ENCODE data around the gene PLEKHH1.

PLEKHH1 gene

DNA sequence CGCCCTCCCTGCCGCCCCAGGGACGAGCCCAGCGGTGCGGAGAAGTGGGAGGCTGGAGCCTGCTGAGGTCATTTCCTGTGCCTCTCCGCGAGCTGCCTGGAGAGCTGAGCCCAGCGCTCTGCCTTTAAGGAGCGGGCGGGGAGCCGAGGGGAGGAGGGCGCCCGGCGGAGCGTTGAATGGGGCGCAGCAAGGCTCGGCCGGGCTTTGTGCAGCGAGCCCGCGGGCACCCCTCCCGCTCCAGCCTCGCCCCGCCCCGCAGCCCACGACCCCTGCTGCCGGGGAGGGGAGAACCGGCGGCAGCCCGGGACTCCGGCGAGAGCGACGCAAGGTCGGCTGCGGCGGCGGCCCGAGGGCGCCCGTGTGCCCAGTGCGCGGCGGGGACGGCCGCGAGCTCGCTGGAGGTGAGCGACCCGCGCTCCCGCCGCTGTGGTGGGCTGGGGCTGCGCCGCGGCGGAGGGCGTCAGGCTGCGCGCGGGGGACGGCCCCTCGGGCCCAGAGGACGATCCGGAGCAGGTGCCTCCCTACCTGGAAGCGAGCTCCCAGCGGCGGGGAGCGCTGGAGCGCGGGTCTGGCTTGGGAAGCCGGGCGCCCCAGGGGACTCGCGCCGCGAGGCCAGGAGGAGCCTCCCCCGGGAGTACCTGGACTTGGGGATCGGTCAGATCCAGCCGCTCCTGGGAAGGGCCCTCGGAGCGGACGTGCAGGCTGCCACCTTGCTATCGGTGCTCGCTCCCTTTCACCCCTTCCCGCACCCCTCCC, at the start of gene PLEKHH1:
Gene PLEKHH1 (plus strand): TSS at position 293 of the 756 bp plus-strand sequence. CDS start 8,578 bp downstream, outside the sequence.
- no peak for DNase-seq (ENCODE audit: low spot score)

- DNase-seq (ENCODE audit: low spot score), result no peak
These were observed 49.4 kb upstream of the PLEKHH1 start for GRCh38 chr14:67483579-67484285.

GRCh38 chr14:67485501-67486095, 47.5 kb upstream of the PLEKHH1 start:
- no peak for DNase-seq (ENCODE audit: low spot score)

DNA sequence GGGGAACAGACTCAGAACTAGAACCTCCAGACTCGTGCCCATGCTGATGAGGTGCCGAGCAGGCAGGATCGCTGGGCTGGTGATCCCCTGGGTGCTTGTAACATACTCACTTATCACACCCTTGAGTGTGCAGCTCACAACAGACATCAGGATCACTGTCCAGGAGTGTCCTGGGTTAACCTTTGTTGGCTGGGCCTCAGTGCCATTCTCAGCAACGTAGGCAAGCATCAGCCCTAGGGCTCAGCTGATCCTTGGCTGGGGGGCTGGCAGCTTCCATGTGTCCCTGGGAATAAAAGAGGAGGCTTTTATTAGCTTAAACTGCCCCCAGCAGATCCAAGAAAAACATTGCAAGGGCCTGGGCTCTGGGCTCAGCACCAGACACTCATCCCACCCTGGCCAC, 46.2 kb upstream of the PLEKHH1 start:
- DNase-seq (ENCODE audit: low spot score), result no peak

DNA sequence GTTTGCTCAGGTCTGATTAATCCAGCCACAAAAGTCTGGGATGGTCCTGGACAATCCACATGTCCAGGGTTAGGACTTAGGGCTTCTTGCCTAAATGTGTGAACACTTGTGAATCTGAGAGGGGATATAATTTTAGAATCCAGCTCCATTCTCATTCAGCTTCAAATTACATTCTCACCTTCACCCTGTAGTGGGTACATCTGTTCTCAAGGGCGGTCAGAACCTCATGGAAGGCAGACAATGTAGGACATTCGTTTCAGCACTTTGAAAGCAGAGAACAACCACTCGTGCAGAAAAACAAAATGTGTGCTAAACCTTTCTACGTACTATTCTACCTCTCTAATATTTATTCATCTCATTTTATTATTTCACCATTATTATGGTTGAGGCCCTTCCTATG, 45.8 kb upstream of the PLEKHH1 start:
- no peak for DNase-seq (ENCODE audit: low spot score)

GRCh38 chr14:67487937-67488893, 44.9 kb upstream of the PLEKHH1 start, which contains the start of gene TMEM229B:
Gene TMEM229B, minus strand, starts transcription at chr14:67488721. Its CDS starts 14,798 bp downstream, at chr14:67473923.
- DNase-seq (ENCODE audit: low spot score), result peak; percentile 83

DNA sequence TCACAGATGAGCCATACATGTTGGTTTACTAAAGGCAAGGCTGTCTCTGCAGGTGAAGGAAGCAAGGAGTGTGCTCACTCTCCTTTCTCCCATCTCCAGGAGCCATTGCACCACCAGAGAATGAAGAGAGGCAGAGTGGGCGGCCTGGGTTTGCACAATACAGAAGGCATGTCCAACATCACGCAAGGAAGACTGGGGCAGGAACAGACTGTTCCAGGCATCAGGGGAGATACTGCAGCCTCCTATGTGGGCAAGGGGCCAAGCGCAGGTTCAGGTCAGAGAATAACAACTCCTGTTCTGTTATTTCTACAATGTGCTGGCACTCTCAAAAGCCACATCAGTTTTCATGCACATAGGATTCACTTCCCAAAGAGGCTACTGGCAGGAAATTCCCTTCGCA, 42.9 kb upstream of the PLEKHH1 start:
- no peak for DNase-seq (ENCODE audit: low spot score)

DNA sequence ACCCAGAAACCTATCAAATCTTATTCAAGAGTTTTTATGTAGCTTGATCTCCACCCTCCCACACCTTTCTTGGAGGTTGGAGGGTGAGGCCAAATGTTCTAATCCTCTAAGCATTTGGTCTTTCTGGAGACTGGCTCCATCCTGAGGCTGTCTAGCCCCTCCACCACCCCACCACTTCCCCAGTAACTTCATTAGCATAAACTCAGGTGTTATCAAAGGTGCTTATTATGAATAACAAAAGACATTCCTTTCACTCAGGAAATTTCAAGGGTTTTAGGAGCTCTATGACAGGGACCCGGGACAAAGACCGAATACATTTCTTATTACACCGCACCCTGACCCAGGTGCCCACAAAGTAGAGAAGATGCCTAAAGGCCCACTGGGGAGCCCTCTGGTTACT, 41.8 kb upstream of the PLEKHH1 start:
- DNase-seq (ENCODE audit: low spot score), result no peak

- no peak for DNase-seq (ENCODE audit: low spot score)
These were observed 41.2 kb upstream of the PLEKHH1 start for GRCh38 chr14:67491741-67492507.

- DNase-seq (ENCODE audit: low spot score), result no peak
These were observed 40.6 kb upstream of the PLEKHH1 start for GRCh38 chr14:67492538-67492937.

- peak; percentile 7 for DNase-seq (ENCODE audit: low spot score)
These were observed 39.9 kb upstream of the PLEKHH1 start for GRCh38 chr14:67493092-67493717.

GRCh38 chr14:67495827-67496226, 37.3 kb upstream of the PLEKHH1 start:
- DNase-seq (ENCODE audit: low spot score), result no peak

- no peak for DNase-seq (ENCODE audit: low spot score)
These were observed 35.9 kb upstream of the PLEKHH1 start for GRCh38 chr14:67497216-67497615.

DNA sequence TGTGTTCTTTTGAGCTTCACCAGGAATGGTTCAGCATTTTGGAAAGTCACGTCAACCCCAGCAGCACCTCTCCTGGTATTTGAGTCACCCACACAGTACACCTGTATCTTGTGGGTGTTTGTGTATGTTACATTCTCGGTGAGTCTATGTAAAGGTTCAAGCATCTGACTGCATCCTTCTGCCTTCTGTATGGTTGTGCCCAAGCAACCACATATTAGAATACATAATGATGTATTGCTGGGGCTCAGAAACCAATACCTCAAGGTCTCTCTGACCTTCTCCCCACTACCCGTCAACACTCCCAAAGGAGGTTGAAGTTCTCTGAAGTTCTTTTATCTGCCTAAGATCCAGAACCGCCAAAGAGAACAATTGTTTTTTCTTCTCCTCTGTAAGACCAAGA, 35.4 kb upstream of the PLEKHH1 start:
- DNase-seq (ENCODE audit: low spot score), result no peak

GRCh38 chr14:67500981-67501380, 32.1 kb upstream of the PLEKHH1 start:
- DNase-seq (ENCODE audit: low spot score), result no peak

GRCh38 chr14:67501670-67502069, 31.4 kb upstream of the PLEKHH1 start:
- DNase-seq (ENCODE audit: low spot score), result no peak

DNA sequence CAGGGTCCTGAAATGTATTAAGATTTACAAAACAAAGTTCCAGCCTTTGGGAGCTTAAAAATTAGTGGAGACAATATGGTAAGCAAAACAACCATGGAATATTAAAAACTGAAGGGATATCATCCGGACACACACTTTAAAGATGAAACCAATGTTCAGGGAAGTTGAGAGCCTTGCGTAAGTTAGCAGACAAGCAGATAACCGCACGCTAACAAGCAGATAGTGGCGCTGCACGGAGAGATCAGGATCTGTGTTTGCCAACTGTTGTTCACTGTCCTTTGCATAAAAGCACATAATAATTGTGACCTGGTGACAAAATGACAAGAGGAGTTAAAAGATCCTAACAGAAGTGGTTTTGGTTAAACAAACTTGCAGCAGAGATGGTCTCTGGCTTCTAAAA, 30.2 kb upstream of the PLEKHH1 start:
- no peak for DNase-seq (ENCODE audit: low spot score)

DNA sequence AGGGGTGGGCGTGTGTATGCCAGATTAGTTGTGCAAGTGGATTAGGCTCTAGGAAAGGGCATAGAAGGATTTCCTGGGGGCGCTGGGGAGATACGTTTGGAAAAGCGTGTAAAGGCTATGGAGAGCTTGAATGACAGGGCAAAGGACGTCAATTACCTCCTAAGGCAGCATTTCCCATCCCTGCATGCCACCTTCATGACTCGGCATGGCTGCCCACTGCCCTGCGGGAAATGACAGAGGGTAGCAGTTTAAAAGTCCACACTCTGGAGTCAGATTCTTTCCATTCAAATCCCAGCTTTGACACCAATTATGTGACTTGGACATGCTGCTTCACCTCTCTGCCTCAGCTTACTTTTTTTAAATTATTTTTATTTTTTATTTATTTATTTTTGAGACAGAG, 29.8 kb upstream of the PLEKHH1 start:
- no peak for DNase-seq (ENCODE audit: low spot score)

- no peak for DNase-seq (ENCODE audit: low spot score)
These were observed 27.8 kb upstream of the PLEKHH1 start for GRCh38 chr14:67505254-67505653.

DNA sequence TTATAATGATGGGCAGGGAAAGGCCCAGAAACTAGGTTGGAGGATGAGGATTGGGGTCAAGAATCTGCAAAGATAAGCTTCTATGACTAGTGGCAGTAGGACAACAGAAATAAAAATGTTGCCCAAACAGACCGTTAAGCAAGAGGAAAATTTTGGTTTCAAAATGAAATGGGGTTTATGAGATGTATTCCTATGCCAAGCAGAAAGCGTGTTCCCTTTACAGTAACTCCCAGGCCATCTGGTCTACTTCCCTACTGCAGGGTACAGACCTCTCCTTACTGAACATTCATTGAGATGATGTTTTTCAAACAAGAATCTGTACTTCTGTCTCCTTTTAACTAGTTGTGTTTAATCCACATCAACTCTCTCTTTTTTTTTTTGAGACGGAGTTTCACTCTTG, 24.1 kb upstream of the PLEKHH1 start:
- no peak for DNase-seq (ENCODE audit: low spot score)

- no peak for DNase-seq (ENCODE audit: low spot score)
These were observed 23.0 kb upstream of the PLEKHH1 start for GRCh38 chr14:67510121-67510520.

Data from NAMALWA (cell line).